ENCODE measurements around the gene CNOT6. TPM values are rescaled to one million over a fixed set of nuclear protein-coding genes. Genes with fewer than 3 reads are reported as not detected.

CNOT6 gene
- total RNA-seq, 4 donors from 2014 or later, result 11.3 to 15.1 (median 13.2) TPM

DNA sequence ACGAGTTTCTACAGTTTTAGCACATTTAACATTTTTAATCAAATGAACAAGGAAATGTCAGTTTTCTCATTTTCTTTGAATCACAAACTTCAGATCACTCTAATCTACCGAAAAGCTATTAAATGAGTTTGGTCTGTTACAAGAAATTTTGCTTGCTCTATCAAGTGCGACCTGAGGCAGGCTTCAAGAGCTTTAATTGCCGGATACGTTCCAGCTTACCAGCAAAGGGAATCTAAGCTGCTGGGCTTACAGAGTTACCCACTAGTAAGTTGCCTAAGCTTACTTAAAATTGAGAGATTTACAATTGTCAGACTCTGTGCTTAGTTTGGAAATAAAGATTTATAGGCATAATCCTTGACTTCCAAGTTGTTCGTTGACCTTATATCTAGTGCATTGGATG lies 86.5 kb downstream of the CNOT6 start:
- ATAC-seq (ENCODE audit: low FRiP score), result no peak
- no peak for DNase-seq (ENCODE audit: low spot score)
- TF ChIP-seq, protein P1, sequence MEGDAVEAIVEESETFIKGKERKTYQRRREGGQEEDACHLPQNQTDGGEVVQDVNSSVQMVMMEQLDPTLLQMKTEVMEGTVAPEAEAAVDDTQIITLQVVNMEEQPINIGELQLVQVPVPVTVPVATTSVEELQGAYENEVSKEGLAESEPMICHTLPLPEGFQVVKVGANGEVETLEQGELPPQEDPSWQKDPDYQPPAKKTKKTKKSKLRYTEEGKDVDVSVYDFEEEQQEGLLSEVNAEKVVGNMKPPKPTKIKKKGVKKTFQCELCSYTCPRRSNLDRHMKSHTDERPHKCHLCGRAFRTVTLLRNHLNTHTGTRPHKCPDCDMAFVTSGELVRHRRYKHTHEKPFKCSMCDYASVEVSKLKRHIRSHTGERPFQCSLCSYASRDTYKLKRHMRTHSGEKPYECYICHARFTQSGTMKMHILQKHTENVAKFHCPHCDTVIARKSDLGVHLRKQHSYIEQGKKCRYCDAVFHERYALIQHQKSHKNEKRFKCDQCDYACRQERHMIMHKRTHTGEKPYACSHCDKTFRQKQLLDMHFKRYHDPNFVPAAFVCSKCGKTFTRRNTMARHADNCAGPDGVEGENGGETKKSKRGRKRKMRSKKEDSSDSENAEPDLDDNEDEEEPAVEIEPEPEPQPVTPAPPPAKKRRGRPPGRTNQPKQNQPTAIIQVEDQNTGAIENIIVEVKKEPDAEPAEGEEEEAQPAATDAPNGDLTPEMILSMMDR (IDR thresholded peaks at IDR 0.05), result no peak

DNA sequence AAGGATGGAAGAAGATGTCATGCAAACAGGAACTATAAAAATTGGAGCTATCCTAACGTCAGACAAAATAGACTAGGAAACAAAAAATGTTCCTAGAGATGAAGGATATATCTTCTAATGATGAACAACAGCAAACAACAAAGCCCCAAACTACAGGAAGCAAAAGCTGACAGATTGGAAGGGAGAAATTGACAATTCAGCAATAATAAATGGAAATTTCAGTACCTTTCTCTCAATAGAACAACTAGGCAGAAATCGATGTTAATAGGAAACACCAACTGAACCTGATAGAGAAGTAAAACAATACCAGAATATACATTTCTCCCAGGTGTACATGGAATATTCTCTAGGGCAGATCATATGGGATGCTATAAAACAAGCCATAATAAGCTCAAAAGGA lies 89.6 kb downstream of the CNOT6 start:
- DNase-seq (ENCODE audit: low spot score) (no peak), ATAC-seq (ENCODE audit: low FRiP score) (no peak)
- TF ChIP-seq, protein P1 (IDR thresholded peaks at IDR 0.05), result no peak

- DNase-seq (ENCODE audit: low spot score), result no peak
- ATAC-seq (ENCODE audit: low FRiP score), result no peak
- TF ChIP-seq, protein P1 (IDR thresholded peaks at IDR 0.05), result no peak
Observed at GRCh38 chr5:180586204-180586603, 92.0 kb downstream of the CNOT6 start.

GRCh38 chr5:180586870-180587269 lies 92.7 kb downstream of the CNOT6 start:
- ATAC-seq (ENCODE audit: low FRiP score) (no peak), DNase-seq (ENCODE audit: low spot score) (no peak)
- TF ChIP-seq, protein P1 (IDR thresholded peaks at IDR 0.05), result no peak

DNA sequence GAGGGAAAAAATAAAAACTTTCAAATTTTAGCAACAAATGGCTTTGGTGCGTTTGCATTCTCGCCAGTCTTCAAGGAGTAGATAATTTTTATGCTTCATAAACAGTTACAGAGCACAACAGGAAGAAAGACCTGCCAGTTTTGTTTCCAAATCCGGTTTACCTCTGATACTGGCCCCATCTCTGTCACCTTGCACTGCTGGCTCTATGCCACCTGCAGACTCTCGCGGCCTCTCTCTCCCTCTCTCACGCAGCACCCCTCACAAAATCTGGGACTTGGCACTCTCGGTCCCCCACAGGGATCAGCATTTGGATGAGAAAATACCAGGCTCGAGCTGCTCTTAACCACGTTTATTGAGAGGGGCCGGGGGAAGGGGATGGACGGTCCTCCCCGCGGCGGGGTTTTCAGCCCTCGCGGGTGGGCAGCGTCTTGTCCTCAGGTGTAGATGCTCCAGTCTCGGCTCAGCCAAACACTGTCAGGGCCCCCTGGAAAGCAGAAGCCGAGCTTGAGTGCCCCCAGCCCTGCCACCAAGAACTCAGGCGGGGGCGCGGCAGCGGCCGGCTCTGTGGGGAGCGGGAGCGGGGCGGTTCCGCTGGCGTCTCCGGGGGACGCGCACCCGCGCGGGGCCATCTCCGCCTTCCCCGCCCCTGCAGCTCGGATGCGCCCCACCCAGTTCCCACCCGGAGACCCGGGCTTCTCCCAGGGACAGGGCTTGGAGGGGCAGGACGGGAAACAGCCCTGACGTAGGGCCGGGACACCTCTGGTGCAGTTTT lies 95.8 kb downstream of the CNOT6 start:
- TF ChIP-seq, protein P1 (IDR thresholded peaks at IDR 0.05), result no peak
- no peak for DNase-seq (ENCODE audit: low spot score)
- no peak for ATAC-seq (ENCODE audit: low FRiP score)

- DNase-seq (ENCODE audit: low spot score) (no peak), ATAC-seq (ENCODE audit: low FRiP score) (peak; percentile 11)
- TF ChIP-seq, protein P1 (IDR thresholded peaks at IDR 0.05), result no peak
Observed at GRCh38 chr5:180590543-180591310, 96.5 kb downstream of the CNOT6 start.
